NCI-H2081 (cell line): ENCODE measurements around the gene FHAD1.

ENCODE experiments used
- DNase-seq, 2 experiments: peaks; one replicate each; lab custom pipeline; 2025; lab: John Stamatoyannopoulos, UW

The FHAD1 gene

DNA sequence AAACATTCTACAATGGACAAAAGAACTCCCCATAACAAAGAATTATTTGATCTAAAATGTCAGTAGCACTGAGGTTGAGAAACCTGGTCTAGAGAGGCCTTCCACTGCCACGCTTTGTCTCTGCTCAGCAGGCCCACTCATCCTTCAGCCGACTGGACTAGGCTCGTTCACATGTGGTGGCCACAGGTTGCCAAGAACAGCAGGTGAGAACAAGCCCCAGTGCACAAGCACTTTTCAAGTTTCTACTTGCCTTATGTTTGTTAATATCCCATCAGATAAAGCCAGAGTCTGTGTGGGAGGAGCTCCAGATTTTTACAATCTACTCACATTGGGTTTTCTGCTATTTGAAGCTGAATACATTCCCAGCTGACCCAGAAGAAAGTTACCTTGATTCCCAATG lies 153.6 kb downstream of the FHAD1 start:
- peak in 1 of 2 experiments; percentile 58 for DNase-seq

DNA sequence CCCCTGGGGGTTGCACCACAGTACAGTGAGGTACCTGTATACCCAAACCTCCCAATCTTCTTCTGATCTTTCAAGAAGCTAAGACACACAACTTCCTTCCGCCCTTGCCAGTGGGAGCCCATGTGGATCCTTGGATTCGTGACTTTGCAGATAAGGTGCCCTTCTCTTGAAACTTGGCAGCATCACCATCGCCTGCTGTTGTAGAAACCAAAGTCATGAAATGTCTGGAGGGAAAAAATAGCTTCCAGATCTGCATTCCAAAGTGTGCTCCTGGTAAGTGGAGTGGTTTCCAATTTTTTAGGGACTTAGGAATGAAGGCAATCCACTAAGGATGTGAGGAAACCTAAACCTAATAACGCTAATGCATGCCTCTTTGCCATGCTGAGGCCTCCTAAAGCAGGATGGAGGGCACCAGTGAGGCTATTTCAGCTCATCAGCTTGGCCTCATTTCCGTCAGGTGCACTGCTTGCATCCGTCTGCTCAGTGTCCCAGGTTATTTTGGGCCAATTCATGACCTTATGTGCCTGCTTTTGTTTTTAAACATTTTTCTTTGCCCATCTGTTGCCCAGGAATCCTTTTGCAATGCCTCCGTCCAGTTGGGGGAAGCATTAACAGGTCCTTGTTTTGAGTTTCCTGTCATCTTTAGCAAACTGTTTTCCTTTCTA lies 154.5 kb downstream of the FHAD1 start:
- DNase-seq: no peak

DNA sequence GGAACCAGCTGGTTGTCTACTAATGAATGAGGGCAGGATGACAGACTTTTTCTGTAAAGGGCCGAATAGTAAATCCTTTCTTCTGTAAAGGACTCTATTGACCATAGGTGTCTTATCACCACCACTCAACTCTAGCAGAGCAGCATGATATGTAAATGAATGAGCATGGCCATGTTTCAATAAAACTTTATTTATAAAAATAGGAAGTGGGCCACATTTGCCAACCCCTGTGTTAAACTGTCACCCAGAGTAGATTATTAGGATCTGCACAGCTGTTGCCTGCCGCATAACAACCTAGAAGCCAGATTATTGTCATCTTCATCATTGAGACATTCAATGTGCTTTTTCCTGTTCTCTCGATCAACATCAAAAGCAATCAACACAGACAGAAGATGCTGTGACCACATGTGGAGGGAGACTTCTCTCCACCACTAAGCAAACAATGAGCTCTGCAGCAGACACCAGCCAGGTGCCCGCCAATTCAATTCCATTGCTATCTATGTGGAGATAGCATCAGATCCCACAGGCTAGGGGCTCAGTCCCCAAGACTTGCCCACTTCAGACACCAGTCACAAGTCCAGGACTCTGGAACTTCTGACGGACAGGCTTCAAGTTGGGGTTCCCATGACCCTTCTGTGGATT lies 155.9 kb downstream of the FHAD1 start:
- no peak for DNase-seq

DNA sequence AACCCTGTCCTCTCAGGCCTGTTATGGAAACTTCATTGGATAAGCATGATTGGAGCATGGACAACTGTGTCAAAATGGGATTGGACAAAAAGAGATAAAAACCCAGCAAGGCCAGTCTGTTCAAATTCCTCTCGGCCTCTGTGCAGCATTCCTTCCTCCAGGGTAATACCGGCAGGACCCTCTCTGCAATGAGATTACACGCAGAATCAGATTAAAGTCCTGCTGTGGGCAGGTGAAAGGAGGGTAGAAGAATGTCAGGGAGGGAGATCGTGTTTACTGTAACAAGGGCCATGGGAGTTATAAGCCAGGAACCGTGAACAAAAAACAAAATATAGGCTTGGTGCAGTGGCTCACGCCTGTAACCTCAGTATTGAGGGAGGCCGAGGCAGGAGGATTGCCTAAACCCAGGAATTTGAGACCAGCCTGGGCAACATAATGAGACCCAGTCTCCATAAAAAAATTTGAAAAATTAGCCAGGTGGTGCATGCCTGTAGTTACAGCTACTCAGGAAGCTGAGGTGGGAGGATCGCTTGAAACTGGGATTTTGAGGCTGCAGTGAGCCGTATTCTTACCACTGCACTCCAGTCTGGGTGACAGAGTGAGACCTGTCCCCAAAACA lies 157.0 kb downstream of the FHAD1 start:
- DNase-seq: no peak

DNA sequence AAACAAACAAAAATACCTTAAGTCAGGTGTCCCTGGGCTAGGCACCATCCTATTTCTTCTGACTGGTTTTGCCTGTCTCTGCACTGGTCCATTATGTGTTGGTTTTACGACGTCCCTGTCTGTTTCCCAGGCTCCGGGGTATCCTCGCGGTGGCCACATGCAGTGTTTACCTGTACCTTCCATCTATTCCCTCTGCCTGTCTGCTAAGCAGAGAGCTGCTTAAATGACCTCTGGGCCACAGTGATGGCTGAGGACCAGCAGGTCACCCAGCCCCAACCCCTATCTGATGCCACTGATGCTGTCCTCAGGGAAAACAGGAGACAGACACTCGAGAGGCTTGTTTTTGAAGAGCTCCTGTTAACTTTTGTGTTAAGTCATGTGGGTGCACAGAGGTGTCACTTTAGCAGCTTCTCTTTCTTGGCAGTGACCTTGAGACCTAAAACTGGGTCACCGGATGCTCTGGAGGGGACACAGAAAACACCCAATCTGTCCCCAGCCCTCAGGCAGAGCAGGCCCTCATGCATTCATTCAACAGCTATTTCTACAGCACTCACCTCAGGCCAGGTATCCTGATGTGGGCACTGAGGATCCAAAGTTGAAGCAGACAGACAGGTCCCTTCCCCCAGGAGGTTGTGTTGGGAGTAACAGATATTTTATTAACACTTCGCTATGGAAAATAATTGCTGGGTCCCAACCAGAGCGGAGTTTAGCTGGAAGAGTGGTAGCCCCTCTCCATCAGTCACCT lies 158.3 kb downstream of the FHAD1 start:
- DNase-seq: no peak

DNA sequence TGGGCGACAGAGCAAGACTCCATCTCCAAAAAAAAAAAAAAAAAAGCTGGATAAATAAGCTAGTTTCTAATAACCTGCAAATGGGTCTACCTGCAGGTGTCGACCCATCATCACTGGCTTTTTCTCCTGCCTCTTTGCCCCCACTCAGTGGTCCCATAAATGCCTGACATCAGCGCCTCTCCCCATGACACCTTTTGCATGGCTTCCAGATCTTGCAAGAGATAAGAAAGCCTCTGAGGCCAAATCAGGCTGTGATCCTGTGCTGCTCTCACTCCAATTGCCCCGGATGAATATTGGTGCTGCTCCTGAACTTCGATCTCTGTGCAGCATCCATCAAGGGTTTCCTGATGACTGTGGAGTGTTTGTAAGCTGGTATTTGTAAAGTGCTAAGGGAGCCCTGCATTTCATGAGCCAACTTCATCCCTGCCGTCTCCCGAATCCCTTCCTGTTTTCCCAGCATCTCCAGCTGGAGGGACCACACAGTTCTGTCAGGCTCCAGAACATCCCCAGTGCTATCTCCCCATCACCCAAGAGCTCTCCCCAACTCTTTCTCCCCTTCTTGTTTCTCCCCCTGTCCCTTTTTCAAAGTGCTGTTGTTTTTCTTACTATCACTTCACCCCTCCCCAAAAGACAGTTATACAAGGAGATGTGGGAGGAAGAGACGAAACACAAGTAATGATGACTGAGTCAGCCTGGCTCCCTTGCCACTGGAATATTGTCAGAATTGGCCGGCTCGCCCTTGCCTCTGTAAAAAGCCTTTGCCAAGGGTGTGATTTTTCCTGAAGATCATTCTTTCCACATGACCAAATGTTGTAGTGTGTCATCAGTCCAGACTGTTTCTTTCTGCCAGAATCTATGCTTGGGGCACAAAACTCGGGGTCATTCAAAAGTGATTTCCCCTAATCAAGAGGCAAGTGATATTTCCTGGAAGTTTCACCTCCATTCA lies 159.9 kb downstream of the FHAD1 start:
- DNase-seq: no peak

DNA sequence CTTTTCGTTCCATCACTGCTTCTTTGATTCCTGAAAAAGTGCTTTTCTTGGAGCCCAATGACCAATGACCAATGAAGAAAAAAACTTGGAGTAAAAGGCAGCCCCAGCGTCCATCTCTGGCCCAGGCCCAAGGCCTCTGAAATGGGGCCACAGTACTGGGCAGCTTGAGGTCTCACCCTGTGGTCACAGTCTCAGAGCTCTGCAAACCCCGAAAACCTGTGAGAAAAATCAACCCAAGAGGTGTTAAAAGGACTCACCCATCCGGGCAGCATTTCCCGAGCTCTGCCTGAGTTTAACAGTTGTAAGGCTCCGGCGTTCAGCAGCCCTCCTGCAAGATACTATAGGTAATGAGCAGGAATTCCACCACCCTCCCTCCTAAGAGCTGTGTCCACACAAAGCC lies 160.6 kb downstream of the FHAD1 start:
- no peak for DNase-seq

DNA sequence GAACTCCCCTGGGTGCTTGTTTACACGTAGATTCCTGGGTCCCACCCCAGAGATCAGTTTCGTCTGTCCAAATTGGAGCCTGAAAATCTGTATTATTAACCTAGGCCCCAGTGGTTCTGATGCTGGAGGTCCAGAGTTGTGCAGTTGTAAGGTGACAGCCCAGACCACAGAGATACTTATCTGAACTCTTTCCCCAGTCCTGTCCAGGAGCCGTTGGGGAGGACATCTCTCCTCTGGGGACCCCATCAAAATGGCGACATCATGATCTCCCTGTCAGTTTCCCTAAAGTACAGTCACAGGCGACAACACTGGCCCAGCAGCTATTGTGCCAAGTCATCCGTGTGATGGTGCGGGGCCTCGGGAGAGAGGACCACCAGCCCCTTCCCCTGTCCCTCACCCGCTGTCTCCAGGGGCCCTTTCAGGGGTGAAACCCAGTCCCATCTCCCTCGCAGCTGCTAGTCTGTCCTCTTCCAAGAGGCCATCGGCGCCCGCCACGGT lies 161.9 kb downstream of the FHAD1 start:
- DNase-seq: no peak

DNA sequence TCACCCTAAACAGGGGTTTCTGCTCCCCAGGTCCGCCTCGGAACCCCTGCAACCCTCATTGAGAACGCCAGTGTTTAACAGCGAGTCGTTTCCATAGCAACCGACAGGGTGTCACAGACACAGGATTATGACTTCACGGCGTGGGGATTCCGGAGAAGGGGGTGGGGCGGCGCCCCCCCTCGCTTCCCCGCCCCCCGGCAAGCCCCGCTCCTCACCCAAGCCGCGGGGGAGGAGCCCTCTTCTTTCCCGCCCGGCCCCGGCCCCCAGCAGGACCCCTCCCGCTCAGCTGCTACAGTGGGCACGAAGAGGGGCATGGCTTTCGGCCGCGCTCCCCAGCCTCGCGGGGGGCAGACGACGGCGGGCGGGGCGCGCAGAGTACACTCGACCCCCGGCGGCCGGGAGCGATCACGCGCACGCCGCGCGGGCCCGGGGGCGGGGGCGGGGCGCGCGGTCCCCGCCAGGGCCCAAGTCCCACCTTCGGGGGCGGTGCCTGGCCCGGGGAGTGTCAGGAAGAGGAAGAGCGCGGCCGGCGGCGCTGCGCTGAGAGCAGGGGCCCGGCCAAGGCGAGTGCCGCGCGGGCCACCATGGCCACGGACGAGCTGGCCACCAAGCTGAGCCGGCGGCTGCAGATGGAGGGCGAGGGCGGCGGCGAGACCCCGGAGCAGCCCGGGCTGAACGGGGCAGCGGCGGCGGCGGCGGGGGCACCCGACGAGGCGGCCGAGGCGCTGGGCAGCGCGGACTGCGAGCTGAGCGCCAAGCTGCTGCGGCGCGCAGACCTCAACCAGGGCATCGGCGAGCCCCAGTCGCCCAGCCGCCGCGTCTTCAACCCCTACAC lies 162.6 kb downstream of the FHAD1 start, which contains the start of gene EFHD2:
TSS of gene EFHD2 (plus strand) at position 501 of the 835 bp plus-strand sequence. CDS start at position 585, 84 bp downstream.
- DNase-seq: peak; percentile 56 to 73

DNA sequence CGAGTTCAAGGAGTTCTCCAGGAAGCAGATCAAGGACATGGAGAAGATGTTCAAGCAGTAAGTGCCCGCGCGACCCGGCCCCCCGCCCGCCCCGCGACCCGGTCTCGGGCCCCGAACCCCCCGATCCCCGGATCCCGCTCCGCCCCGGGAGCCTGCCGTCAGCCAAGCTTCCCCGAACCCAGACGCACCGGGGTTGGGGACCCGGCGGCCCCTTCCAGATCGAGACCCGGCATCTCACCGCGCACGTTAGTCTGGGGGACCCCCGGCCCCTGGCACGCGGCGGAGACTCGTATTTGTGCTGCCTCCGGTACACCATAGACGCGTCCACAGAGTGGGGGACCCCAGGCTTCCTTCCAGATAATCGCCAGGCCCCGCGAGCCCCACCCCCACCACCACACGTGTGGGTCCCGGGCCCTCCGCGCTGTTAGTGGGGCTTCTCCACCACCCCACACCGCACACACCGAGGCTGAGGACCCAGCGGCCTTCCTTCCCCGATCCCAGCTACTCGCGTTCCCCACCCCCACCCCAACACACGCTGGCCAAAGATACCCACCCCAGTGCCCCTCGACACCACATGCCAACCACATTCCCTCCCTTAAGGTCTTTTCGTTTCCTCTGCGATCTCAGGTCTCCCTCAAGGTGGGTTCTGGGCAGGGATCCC lies 163.3 kb downstream of the FHAD1 start:
- no peak for DNase-seq

DNA sequence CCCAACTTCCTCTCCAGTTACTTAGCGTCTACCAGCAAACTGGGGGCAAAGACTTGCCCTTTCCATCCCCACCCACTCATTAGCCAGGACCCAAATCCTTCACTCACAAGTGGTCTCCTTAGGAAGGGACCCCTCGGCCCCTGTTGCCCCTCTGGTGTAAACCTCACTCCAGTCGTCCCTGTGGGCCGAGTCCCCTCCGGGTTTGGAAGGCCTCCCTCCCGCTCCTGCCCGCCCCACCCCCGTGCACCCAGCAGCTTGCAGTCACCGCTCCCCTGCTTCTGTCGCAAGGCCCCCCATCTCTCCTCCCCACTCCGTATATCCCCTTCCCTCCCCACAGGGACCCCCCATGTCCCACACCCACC lies 163.8 kb downstream of the FHAD1 start:
- no peak for DNase-seq

DNA sequence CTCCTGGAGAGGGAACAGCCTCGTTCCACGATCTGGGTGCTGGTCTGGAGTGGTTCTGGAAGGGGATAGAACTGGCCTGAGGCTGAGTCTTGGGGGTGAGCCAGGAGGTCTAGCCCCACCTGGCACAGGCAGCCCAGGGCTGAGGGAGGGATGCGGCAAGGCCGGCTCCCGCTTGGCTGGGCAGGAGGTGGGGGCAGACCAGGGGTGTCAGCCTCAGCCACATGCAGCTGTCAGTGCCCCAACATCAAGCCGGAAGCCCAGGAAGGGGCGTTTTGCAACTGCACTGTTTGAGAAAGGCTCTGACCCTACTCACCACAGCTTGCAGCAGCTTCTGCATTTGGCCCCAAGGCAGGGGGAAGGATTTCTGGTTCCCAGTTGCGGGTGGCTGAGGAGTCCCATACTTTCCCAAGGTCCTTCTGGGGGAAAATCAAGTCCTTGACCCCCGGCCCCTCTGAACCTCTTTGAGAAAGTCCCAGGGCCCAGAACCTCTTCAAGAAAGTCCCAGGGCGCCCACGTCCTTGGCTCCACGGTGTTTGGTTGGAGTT lies 164.6 kb downstream of the FHAD1 start:
- DNase-seq: no peak

DNA sequence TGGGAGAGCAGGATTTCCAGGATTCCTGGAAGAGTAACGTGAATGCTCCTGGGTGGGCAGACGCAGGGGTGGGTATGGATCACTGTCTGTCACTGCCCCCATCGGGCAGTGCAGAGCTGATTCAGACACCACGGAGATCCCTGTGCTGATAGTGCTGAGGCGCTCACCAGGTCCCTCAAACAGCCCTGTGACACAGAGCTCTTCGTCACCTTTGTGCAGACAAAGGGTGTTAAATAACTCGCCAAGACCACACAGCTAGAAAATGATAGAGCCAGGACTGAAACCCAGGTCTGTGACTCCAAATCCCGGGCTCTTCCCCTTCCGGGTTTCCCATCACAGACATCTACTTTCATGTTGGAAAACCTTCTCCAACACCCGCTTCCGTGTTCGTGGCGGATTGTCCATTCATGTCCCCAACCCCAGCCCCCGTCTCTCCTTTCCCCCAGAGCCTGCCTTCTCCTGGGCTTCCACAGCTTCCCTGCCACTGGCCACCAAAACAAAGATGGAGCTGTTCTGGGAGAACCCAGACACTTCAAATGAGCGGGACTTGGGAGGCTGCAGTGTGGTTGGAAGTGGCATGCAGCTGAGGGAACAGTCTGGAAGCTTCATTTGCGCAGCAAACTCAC lies 165.3 kb downstream of the FHAD1 start:
- no peak for DNase-seq

DNA sequence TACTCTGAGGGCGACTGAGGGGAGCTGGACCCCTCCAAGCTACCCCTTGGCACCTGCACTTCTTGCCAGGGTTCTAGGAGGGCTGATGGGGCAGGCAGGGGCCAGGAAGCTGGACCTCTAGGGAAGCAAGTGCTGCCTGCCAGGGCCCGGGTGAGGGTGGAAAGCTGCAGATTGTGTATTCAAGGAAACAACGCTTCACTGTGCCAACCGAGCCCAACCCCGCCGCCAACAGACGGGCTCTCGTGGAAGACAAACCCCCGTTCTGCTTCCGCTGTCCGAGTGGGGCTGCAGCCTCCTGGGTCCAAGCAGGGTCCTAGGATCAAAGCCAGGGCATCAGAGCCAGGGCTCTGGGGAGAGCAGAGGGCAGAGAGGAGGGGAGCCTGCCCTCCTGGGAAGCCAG lies 165.8 kb downstream of the FHAD1 start:
- no peak for DNase-seq

DNA sequence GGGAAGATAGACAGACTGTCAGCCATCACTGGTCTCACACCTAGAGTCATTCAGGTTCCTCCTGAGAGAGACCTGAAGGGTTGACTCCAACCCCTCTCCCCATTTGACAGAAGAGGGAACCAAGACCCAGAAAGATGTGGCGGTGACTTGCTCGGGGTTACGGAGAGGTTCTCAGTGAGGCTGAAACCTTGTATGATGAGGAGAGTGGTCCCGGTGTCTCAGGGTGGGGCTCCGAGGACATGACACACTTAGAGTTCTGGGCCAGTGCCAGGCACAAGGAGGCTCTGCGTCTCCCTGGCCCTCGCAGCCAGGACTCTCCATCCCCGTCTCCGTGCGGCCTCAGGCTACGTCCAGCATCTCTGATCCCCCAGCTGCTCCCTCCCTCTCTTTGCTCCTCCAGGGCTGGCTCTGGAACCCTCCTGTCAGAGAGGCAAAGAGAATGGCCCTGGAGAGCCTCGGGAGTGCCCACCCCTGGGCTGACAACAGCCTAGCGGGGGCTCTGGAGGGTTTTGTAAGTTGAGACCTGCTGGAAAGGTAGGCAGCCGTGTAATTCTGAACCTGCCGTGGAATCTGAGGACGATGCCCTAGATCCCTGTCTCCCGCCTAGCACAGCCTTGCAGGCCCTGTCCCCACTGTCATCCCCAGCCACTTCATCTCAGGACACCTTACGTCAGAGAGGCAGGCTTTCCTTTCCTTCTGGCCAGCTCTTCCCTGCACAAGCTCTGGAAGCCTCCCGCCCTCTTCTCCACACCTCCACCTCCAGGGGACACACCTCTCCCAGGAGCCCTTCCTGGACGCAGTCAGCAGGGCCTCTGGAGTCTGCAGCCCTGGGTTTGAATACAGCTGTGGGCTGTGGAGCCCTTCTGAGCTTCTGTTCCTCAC lies 166.8 kb downstream of the FHAD1 start:
- no peak for DNase-seq

DNA sequence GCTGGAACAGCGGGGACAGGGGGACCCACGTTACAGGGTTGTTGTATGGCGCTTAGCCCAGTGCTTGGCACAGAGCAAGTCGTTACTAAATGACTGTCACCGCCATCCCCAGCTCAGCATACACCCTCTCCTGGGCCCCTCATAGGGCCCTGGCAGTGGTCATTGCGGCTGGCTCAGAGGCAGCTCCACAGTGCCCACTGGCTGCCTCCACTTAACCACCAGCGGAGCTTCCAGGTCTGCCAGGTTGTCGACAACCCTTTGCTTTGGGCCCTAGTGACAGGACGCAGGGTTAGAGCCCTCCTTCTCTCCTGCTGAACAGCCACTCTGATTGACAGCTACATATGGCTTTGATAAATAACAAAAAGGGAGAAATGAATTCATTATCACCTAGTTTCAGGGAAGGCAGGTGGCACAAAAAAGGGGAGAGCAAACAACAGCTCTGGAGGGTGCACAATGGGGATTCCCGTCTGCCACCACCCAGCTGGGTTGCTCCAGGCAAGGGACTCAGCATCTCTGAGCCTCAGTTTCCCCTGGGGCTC lies 167.5 kb downstream of the FHAD1 start:
- no peak for DNase-seq

DNA sequence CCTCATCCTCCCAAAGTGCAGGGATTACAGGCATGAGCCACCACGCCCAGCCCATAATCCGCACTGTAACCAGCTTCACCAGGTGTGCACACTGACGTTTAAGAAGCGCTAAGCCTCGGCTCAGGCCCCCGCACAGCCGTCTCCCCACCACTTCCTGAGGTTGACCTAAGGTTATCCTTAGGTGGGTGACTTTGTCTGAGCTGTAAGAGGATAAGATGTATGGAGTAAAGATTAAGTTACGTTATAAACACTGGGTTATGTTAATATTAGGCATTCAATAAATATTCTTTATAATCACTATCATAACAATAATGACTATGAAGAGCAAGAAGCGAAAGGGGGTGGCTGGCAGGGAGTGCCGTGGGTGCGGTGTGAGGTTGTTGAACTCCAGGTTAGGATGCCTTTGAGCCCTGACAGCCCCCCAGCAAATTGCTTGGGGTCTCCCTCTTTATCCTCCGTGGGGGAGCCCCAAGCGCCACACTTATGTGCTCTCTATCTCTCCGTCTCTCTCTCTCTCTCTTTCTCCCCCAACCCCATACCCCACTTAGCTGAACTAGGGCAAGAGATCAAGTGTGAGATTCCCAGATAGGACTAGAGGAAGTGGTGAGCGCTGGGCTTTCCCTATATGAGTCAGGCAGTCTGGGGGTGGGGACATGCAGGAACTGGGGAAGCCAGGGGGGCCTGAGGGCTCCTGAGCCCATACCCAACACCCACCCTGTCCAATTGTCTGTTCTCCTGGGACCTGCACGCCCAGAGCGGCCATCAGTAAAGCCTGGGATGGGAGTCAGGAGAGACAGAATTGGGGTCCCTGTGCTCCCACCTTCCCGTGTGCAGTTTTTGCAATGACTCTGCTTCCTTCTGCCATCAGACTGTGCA lies 170.3 kb downstream of the FHAD1 start:
- no peak for DNase-seq
